Right lobe of liver (tissue), 4 donors: ENCODE data around the gene SH3RF1.

Experiments
- POLR2A ChIP-seq: fragments of 450-650 bp; IDR thresholded peaks from one replicate; pipeline ENCODE4 v1.6.1; 2017; ENCODE audit warnings: antibody characterized with exemption, mild to moderate bottlenecking
- TF ChIP-seq, protein P1 (sequence below), 4 donors: fragments of 200-600 bp in 3 of 4; fragments of 450-650 bp in 1 of 4; IDR thresholded peaks; one replicate each; pipeline versions ENCODE4 v1.5.1 to v1.8.0; 2016 to 2022; ENCODE audit warnings: antibody characterized with exemption in 4 of 4, mild to moderate bottlenecking in 2 of 4
- donor health status: DM: no; HTN: no; CAD: no.
- donor health status: DM: no; HTN: no; CAD: no.
- donor health status: DM: no; HTN: yes; CAD: no.

GRCh38 chr4:169148885-169149284 is 121.9 kb downstream of the SH3RF1 start:
- no peak for TF ChIP-seq POLR2A
- TF ChIP-seq, protein P1, sequence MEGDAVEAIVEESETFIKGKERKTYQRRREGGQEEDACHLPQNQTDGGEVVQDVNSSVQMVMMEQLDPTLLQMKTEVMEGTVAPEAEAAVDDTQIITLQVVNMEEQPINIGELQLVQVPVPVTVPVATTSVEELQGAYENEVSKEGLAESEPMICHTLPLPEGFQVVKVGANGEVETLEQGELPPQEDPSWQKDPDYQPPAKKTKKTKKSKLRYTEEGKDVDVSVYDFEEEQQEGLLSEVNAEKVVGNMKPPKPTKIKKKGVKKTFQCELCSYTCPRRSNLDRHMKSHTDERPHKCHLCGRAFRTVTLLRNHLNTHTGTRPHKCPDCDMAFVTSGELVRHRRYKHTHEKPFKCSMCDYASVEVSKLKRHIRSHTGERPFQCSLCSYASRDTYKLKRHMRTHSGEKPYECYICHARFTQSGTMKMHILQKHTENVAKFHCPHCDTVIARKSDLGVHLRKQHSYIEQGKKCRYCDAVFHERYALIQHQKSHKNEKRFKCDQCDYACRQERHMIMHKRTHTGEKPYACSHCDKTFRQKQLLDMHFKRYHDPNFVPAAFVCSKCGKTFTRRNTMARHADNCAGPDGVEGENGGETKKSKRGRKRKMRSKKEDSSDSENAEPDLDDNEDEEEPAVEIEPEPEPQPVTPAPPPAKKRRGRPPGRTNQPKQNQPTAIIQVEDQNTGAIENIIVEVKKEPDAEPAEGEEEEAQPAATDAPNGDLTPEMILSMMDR (IDR thresholded peaks at IDR 0.05), result no peak
